HG03159 (cell line): Measurements from ENCODE around the gene MRPL20.

ENCODE experiments used
- ATAC-seq: cut with Tn5 transposase; IDR thresholded peaks from one replicate; pipeline ENCODE4 v1.9.1; 2021; ENCODE audit warnings: mild to moderate bottlenecking, moderate library complexity; ENCODE audit not compliant: unreplicated experiment

The MRPL20 gene

DNA sequence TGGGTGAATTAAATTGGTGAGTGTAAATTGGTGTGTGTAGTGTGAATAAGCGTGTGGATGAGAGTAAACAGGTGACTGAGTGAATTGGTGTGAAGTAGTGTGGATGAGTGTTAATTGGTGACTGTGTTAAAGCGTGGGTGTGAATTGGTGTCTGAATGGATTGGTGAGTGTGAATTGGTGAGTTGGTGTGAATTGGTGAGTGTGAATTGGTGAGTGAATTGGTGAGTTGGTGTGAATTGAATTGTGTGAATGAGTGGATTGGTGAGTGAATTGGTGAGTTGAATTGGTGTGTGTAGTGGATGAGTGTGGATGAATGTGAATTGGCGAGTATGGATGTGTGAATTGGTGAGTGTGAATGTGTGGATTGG is 40.4 kb downstream of the MRPL20 start:
- no peak for ATAC-seq

DNA sequence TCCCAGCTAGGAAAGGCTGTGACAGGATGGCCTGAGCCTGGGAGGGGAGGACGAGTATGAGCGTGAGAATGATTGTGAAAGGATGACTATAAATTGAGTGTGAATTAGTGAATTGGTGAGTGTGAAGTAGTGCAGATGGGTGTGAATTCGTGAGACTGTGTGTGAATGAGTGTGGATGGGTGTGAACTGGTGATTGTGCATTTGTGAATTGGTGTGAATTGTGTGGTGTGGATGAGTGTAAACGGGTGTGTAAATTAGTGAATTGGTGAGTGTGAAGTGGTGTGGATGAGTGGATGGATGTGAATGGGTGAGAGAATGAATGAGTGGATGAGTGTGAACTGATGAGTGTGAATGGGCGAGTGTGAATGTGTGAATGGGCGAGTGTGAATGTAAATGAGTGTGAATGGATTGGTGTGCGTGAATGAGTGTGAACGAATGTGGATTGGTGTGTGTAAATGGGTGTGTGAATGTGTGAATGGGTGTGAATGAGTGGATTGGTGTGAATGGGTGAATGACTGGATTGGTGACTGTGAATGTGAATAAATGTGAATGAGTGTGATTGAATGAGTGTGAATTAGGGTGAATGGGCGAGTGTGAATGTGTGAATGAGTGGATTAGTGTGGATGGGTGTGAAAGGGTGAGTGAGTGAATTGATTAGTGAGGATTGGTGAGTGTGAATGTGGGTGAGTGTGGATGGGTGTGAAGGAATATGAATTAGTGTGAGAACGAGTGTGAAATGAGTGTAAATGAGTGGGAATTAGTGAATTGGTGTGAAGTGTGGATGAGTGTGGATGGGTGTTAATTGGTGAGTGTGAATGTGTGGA is 41.0 kb downstream of the MRPL20 start:
- no peak for ATAC-seq

DNA sequence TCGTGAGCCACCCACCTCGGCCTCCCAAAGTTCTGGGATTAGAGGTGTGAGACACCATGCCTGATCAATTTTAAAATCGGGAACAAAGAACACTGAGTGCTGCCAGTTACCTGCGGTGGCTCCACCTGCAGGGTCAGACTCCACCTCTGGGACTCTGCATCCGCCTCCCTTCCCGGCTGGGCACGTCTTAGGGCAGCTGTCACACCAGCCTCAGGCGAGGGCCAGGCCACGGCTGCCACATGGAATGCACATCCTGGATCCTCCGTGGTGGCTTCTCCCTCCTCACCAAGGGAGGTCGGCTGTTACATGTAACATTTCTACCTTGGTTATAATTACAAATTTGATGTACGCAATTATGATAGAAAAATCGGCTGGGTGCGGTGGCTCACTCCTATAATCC is 42.8 kb downstream of the MRPL20 start:
- ATAC-seq, result no peak

DNA sequence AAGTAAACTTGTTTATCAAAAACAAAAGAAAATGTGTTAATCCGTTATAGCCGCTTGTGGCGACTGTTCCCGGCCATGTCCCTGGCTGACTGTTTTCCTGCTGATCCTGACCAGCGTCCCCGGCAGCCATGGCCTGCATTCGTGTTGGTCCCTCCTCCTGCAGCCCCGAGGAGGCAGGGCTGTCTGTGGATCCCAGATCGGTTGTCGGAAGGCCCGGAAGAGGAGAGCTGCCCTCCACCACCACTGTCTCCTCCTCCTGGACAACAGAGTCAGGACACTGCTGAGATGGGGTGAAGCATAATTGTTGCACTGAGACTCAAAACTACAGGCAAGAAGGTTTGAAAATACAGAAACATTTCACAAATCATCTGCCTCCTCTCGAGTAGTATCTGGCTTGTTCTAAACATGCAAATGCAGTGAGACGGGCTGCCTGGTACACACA is 45.1 kb downstream of the MRPL20 start:
- ATAC-seq, result no peak

DNA sequence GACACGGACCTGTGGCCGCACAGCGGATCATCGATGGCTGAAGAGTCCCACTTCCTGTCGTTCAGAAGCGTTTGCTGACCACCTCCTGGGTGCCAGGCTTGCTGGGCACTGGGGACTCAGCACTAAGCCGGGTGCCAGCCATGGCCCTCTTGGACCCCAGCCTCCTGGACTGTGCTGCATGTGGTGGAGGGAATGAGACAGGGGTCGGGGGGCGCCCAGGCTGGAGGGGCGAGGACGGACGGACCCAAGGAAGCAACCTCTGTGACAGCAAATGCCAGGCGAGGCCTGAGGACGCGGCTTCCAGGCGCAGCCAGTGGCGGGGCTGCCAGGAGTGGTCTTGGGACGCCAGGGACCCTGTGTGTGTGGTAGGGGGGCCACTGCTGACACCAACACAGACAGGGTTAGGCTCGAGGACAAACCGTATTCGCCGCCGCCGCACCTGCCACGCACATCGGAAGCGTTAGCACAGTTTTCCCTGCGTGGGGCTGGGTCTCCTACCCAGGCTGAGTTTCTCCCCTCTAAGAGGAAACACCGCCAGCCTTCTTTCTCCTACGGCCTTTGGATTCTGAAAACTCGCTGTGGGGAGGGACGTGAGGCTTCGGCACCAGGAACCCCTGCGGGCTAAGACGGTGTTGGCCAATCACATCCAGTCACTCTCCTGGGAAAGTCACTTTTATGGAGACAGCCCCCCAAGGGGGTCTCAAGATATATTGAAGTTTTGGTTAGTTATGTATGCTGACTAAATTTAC is 45.7 kb downstream of the MRPL20 start:
- ATAC-seq, result no peak

DNA sequence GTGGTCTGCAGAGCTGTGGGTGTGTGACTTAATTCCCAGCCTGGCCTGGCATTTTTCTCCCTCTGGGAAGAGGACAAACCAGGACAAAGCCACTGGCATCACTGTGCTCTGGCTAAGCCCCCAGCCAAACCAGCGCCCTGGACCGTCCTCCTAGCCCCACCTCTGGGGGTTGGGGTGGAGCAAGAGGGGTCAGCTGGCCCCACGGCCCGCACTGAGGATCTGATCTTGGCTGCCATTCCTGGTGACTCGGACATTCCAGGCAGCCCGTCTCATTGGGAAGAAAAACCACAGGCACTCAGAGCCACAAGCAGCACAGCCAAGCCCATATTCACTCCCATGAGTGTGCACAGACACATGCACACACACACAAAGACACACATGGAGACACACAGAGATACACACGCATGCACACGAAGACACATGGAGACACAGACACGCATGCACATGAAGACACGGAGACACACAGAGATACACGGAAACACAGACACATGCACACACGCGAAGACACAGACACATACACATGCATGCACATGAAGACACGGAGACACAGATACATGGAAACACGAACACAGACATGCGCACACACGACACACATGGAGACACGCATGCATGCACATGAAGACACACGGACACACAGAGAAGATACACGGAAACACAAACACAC is 46.5 kb downstream of the MRPL20 start:
- ATAC-seq, result no peak

DNA sequence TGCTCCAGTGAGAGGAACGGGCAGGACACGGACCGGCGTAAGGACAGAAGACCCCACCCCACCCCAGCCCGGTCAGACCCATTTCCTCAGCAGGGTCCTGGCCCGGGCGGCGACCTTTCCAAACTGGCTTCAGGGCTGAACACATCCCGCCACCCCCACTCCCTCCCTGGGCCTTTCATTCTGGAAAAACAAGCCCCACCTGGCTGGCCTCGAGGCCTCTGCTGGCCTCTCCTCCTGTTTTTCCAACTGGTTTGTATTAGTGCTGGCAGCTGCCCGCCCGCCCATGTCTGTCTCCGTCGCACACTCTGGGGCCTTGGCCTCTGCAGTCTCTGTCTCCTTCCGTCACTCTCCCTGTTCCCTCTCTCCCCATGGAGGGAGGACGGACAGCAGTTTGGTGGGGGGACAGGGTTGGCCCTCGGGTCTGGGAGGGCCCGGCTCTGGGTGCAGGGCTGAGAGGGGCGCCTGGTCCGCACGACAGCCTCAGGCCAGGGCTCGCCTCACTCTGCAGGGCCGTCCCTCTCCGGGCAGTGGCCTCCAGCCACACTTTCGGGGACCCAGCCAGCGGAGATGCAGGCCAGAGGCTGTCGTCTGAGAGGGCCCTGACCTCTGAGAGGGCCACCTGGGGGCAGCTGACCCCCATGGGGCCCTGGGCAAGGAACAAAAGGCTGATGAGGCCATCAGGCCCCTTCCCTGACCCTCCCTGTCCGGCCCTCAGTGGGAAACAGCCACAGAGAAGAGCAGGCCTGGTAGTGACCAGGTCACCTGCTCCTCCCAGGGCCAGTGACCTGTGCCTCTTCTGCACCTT is 47.2 kb downstream of the MRPL20 start:
- ATAC-seq, result no peak

DNA sequence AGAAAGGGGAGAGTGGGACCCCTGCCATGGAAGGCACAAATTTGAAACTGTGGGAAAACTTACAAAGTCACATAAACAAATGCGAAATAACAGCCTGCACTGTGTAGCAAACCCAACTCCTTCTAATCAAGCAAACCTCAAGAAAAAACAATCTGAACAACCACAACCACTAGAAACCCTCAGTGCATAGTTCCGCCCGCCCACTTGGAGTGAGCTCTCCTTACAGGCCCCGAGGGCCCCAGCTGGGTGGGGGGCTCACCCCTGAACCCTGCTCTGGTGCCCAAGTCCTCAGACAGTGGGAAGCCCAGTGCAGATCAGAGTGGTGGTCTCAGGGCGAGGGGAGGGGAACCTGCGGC is 47.8 kb downstream of the MRPL20 start:
- ATAC-seq, result no peak

DNA sequence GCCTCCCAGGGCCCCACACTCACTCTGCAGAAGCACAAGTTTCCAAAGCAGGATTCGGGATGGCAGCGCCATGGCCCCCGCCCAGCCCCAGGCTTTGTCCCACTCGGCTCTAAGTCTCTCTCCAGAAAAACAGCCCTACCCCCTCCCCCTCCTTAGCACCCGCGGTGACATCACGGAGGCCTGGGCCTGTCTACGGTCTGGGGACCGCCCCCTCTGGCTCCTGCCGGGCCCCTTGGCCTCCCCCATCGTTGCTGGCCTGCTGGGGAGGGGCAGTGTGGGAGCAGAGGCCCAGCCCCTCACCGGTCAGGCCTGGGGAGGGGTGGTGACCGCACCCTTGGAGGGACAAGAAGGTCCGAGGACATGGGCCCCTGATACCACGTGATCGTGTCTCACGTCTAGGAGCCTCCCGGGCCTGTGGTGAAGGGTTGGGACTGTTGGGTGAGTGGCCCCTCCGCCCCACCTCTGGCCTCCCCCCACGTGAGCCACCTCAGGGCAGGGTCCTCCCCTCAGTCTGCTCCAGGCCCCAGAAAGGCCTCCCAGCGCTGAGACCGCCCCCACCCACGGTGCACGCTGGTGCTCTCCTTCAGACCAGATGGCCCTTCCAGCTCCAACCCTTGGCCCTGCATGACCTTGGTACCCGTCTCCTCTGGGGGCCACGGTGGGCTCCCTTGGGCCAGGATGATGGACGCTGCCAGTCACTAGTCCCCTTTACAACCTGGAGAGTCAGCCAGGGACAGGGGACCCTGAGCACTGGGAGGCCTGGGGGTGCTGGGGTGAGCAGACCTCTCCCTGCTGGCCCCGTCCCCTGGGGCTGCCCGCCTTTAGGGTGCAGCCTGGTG is 48.4 kb downstream of the MRPL20 start, which contains the start of gene MXRA8:
Gene MXRA8, minus strand, starts transcription at position 123 of the 839 bp plus-strand sequence. Its CDS starts 51 bp downstream, at position 72.
- no peak for ATAC-seq

DNA sequence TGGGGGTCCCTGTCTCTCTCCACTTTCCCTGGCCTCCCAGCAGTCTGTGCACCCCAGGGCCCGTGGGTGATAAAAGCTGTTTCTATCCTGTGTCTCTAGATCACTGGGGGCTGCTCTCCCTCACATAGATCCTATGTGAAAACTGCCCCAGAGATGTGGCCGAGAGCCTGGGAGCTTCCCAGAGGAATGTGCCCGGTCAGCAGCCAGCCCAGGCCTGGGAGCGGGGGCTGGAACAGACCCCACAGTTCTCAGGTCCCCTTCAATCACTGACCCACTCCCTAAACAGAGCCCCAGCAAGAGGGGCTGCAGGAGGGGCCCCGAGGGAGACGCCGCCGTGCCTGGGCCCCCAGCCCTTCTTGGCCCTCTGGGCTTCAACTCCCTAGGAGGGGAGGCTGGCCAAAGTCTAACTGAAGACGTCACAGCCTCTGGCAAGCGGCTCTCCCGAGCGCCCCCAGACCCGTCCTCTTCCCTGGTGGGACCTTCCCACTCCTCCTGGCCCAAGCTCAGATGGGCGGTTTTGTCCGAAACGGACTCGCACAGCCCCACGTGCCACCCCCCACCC is 49.1 kb downstream of the MRPL20 start:
- no peak for ATAC-seq

DNA sequence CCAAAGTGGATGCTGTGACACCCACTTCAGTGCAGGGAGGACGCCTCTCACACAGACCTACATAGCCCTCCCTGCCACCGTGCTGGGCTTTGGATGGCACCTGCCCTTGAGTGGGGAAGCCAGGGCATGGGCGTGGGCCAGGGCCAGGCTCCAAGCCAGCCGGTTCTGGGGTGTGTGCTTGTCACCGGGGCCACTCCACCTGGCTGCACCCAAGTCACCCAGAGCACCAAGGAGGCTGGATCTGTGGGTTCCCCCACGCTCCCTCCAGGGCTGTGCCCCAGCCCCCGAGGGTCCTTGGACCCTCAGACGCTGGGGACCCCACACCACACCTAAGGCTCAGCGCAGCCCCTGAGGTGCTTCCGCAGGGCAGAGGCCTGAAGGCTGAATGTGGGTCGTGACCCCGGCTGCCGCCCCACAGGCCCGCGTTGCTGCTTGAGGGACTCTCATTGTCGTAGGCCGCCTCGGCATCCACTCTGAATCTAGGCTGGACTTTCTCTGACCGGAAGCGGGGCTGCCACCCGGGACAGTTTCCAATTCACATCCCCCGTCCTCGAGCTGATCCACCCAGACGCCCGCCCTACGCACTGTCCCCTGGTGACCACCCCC is 50.2 kb downstream of the MRPL20 start:
- no peak for ATAC-seq

DNA sequence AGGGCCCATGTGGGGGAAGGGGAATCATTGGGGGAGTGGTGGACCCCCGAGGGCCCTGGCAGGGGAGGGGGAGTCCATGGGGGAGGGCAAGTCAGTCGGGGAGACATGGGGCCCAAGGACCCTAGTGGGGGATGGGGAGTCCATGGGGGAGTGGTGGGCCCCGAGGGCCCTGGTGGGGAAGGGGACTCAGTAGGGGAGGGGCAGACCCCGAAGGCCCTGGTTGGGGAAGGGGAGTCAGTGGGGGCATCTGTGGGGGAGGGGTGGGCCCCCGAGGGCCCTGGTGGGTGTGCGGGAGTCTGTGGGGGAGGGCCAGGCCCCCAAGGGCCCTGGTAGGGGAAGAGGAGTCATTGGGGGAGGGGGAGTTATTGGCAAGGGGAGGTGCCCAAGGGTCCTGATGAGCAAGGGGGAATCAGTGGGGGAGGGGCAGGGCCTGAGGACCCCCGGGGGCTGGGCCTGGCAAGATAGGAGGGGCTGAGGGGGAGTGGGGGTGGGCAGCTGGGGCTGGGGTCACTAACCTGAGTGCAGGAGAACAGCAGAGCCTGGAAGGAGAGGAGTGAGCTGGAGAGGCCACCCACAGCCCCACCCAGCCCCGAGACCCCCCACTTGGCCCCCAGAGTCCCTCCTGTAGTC is 50.8 kb downstream of the MRPL20 start:
- no peak for ATAC-seq

DNA sequence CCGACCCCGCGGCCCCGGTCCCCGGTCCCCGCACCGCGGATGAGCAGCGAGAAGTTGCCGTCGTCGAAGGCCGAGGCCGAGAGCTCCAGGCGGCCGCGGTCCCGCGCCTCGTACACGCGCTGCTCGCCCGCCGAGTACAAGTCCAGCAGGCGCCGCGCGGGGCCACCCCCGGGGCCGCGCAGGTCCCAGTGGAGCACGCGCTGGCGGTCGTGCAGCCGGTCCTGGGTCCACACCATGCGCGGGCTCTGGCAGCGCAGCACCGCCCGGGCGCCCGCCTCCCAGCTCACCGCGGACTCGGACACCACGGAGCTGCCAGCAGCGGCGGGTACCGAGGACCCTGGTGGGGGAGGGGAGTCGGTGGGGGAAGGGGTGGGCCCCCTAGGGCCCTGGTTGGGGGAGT is 51.7 kb downstream of the MRPL20 start:
- ATAC-seq, result no peak

DNA sequence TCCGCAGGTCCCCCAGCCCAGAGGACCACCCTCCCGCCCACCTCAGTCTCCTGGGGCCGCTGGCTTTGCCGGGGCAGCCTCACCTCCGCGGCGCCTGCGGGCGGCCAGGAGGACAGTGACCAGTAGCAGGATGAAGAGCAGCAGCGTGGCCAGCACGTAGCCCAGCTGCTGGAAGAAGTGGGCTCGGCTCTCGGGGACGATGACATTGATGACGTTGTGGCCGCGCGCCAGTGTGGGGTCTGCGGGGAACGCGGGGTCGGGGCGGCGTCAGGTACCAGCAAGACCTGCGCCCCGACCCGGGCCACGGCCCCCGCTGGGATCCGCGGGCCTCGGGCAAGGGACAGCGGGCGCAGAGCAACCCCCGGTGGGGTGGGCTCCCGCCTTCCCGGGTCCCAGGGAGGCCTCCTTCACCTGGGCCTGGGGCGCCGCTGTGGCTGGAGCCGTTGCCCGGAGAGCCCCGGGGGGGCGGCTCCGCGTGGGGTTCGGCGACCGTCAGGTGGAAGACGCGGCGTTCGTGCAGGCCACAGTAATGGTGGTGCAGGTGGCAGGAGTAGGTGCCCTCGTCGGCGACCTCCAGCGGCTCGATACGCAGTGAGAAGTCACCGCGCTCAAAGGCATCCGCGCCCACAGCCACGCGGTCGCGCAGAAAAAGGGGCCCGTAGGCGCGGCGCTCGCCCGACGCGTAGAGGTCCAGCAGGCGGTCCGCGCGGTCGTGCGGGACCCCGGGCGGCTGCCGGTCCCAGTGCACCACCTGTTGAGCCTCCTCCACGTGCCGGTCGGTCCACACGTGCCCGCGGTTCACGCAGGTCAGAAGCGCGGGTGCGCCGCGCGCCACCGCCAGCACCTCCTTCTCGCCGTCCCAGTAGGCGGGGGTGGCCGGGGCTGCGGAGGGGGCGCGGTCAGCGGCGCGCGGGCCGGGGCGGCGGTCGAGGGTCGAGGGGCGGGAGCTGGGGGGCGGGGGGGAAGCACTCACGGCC is 52.5 kb downstream of the MRPL20 start:
- no peak for ATAC-seq

DNA sequence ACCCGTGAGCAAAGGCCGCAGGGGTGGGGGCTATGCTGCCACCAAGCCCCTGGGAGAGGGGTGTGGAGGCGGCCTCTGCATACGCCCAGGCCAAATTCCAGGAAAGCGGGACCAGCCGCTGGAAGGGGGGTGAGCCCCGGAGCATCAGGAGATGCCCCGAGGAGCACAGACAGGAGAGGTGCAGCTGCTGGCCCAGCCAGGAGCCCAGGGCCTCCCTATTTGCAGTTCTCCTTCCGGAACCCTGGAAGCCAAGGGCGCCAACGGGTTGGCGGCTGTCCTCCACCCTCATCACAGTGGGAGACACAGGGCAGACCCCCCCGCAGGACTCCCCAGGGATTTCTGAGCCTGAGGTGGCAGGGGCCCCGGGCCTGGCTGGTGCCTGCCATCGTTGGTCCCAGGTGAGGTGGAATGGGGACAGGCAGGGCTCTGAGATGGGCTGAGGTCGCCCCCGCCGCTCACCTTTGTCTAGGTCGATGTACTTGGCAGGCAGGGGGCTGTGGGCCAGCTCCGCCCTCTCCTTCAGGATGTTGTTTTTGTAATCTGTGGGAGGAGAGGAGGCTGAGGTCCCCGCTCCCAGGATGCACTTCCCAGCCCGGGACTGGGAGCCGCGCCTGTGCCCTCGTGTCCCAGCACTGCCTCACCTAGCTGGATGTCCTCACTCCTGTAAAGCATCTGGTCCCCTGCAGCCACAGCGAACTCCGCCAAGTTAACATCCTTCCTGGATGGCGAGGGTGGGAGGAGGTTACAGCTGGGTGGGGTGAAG is 53.5 kb downstream of the MRPL20 start:
- ATAC-seq, result no peak

DNA sequence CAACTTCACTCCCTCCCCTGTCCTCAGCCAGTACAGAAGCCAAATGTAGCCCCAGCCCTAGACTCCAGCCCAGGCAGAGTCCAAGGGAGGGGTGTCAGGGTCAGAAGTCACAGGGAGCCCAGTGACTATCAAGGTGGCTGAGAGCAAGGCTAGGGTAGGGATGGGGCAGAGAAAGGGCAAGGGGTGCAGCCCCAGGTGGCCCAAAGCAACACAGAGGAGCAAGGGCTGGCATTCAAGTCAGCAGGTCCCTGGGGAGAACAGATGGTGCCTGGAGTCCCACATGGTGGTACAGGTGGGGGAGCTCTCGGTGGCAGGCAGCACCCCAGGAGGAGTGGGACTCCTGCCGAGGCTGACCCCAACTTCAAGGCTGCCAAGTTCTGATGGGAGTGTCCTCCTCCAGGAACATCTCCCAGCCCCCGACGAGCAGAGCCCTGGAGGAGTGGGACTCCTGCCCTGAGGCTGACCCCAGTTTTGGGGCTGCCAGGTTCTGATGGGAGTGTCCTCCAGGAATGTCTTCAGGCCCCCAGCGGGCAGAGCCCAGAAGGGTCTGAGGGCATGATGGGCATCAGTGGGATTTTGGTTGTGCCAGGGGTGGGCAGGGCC is 54.2 kb downstream of the MRPL20 start:
- no peak for ATAC-seq
